GM18520 (cell line): ENCODE data around the gene NAGLU.

ENCODE experiments used
- ATAC-seq: cut with Tn5 transposase; IDR thresholded peaks from one replicate; pipeline ENCODE4 v1.9.1; 2021; ENCODE audit not compliant: unreplicated experiment

The NAGLU gene

GRCh38 chr17:42563143-42563509, 27.1 kb downstream of the NAGLU start:
- ATAC-seq: no peak

- ATAC-seq: no peak
Observed at GRCh38 chr17:42563543-42563942, 27.5 kb downstream of the NAGLU start.

DNA sequence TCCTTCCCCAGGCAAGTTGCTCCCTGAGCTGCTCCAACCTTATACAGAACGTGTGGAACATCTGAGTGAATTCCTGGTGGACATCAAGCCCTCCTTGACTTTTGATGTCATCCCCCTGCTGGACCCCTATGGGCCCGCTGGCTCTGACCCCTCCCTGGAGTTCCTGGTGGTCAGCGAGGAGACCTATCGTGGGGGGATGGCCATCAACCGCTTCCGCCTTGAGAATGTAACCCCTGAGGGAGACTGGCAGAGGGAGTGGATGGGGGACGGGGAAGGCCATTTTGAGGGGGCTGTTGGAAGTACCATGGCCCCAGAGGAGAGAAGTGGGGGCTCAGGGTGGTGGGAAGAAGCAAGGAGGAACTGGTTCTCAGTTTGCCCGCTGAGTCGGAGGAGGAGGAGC, 27.9 kb downstream of the NAGLU start:
- no peak for ATAC-seq

DNA sequence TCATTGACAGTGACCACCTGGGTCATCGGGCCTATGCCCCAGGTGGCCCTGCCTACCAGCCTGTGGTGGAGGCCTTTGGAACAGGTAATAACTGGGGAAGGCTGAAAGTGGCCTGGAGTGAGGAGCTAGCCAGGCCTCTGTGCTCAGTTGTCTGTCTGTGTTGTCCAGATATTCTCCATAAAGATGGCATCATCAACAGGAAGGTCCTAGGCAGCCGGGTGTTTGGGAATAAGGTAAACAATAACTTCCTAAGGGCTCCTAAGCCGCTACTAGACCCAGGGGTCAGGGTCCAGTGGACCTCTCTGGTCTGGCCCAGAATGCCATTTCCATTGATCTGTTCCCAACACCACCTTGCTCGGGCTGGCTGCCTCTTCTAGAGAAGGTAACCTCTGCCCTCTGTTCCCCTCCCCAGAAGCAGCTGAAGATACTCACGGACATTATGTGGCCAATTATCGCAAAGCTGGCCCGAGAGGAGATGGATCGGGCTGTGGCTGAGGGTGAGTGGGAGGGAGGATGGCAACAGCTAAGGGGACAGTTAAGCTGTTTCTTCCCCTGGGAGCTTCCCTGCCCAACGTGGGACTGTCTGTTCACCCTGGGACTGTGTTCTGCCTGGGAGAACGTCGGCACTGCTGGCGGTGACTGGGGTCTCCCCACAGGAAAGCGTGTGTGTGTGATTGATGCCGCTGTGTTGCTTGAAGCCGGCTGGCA, 28.9 kb downstream of the NAGLU start:
- ATAC-seq: no peak

DNA sequence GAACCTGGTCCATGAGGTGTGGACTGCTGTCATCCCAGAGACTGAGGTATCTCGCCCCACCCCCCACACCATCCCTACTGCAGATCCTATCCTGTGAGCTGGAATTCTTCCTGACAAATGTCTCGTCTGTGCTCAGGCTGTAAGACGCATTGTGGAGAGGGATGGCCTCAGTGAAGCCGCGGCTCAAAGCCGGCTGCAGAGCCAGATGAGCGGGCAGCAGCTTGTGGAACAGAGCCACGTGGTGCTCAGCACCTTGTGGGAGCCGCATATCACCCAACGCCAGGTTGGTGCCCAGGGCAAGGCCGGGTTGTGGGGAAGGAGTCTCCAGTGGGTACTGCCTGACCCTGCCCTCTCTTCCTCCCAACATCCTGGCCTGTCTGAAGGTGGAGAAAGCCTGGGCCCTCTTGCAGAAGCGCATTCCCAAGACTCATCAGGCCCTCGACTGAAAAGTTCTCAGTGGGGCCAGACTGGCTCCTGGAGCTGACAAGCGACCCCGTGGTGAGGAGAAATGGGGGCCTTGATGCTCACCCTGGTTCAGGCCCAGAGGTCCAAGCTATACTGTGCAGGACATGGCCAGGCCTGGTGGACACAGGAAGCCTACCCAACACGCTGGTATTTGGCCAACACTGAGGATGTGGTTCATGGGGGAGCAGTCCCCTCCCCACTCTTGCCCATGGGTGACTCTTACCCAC, 29.6 kb downstream of the NAGLU start:
- no peak for ATAC-seq

DNA sequence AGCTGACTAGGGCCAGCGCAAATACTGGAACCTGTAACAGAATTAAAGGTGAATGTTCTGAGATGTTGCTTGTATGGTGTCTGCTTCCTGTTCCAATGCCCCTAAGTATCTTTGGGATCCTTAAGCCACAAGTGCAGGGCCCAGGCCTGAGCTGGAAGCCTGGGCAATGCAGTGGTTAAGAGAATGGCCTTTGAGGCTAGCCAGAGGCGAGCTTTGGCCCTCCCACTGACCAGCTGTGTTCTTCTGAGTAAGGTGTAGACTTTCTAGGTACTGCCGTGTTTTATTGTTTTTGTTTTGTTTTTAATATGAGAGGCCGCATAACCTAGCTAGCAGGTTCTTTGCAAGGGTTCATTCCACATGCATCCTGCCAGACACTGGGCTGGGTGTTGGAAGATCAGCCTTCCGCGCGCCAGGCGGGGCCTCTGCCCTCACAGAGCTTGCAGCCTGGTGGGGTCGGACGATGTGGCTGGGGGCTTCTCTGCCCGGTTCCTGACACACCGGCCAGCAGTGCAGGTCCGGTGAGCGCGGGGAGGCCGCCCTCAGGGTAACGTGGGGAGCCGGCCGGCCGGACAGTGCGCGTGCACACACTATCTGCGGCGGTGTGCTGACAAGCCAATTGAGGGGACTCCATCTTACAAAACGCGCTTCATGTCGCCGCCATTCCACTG, 30.3 kb downstream of the NAGLU start:
- ATAC-seq: no peak

GRCh38 chr17:42566883-42567573, 31.0 kb downstream of the NAGLU start, which contains the start of gene MLX:
Gene MLX, plus strand, starts transcription at chr17:42567100. Its CDS starts 25 bp downstream, at chr17:42567125.
- peak; percentile 40 for ATAC-seq

DNA sequence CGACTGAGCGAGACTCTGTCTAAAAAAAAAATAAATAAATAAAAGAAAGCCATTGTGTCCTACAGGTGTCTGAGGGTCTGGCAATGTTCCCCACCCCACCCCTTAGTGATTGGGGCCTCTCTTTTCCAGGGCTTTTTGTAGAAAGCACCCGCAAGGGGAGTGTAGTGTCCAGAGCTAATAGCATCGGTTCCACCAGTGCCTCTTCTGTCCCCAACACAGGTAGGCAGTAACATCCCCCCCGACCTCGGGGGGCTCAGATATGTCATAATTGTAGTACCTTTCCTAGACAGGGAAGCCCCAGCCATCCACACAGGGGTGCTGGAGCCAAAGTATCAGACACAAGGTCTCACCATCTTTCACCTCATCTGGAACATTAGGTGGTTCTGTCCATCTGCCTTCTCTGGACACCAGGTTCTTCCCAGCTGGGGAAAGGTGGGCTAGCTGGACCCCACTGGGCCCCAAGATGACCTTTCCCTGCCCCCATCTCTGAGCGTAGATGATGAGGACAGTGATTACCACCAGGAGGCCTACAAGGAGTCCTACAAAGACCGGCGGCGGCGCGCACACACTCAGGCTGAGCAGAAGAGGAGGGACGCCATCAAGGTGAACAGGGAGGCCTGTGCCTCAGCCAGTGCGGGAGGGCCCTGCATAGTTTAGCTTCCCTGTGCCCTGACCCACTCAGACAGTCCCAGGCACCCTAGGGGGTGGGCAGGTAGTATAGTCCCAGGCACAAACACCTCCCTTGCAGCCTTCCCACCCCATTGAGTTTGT, 32.5 kb downstream of the NAGLU start:
- no peak for ATAC-seq

DNA sequence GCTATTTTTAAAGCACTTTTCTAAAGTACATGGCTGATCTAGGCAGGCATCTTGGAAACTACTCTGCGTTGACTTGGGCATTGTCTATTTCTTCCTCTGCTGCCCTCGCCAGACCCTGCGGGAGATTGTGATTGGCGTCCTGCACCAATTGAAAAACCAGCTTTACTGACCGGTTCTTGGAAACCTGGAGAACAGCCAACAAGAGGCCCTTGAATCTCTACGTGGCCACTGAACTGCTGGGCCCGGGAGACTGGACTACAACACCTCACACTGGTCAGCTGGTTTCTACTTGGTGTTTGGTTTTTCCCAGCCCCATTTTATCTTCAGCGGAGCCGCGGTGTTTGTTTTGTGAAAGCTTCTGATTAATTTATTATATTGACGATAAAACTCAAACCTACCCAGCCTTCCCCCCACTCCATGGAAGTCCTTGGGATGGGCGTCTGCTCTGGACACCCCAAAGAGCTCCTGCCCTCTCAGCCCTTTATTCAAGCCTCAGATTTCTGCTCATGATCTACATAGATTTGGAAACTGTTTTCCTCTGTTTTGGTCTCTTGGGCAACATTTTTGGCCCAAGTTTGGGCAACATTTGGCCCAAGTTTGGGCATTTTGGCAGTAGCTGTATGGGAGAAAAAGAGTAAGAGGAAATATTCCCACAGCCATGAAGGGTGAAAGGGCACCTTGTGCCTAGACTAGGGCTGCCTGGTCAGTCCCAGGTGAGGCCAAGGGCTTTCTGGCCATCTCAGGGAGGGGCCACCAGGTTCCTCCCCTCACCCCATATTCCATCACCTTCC, 35.6 kb downstream of the NAGLU start:
- ATAC-seq: no peak

DNA sequence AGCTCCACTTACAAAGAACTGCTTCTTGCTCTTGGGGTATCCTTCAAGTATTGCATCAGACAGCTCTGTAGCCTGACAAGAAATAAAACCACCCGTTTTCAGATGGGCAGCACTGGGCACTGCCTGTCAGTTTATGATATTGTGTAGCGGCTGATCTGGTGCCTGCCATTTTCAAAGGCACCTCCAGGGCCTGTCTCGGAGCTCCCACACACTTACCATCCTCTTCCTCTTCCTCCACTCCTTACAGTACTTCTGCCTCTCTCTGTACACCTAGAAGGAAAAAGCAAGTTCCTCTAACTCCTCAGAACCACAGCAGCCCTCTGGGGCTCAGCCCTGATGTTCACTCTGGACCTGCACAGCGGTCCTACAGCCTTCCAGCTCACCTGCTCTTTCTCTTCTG, 37.1 kb downstream of the NAGLU start:
- ATAC-seq: no peak

- ATAC-seq: no peak
Observed at GRCh38 chr17:42574463-42574862, 38.4 kb downstream of the NAGLU start.

- no peak for ATAC-seq
Observed at GRCh38 chr17:42577140-42577531, 41.1 kb downstream of the NAGLU start.

- peak; percentile 56 for ATAC-seq
Observed at GRCh38 chr17:42577532-42578281, 41.7 kb downstream of the NAGLU start, which contains the start of gene PSMC3IP. Gene PSMC3IP, minus strand, starts transcription at chr17:42577729. Its CDS starts 43 bp downstream, at chr17:42577686.

DNA sequence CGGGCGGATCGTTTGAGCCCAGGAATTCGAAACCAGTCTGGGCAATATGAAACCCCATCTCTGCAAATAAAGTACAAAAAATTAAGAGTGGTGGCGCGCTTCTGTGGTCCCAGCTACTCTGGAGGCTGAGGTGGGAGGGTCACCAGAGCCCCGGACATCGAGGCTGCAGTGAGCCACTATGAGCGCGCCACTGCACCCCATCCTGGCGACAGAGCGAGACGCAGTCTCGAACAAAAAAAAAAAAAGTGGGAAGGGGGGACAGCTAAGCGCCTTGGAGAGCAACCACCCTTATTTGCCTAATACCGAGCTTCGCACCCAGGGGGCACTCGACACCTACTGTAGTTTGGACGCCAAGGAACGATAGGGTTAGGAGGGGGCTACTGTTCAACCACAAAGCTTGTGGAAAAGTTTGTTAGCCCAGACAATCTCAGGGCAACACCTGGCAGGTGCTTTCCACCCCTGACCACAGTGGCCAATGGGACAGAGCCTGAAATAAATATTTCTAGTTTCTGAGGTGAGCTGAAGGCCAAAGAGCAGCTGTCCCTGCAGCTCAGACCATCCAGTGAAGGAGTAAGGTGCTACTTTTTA, 42.3 kb downstream of the NAGLU start:
- peak; percentile 36 for ATAC-seq

DNA sequence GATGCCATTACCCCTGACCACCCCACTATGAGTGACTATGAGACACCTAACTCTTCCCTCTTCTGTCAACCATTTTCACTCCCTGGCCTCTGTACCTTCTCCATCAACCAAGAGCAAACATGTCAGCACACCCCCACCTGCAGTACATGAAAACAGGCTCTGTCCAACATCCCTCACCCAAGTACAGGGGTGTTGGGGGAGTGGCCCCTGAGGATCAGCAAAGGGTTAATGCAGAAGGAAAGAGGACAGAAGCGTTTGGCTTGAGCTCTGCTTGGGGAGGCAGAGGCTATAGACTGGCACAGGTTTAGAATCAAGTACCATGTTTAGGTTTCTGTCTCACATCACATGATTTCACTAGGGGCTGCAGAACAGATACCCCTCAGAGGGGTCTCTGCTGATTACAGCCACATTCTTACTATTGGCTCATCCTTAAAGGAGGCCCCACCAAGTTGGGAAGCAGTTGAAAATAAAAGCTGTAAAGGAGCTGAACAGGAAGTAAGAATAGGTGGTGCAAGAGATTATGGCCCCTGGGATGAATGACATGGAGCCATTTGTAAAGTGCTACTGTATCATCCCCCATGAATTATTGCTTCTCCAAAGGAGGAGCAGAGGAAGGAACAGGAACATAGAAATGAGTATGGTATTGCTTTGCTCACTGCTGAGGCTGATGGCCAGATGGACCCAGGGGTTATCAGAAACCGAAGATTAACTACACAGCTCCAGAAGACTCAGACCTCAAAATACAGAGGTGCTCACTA, 43.9 kb downstream of the NAGLU start:
- no peak for ATAC-seq

DNA sequence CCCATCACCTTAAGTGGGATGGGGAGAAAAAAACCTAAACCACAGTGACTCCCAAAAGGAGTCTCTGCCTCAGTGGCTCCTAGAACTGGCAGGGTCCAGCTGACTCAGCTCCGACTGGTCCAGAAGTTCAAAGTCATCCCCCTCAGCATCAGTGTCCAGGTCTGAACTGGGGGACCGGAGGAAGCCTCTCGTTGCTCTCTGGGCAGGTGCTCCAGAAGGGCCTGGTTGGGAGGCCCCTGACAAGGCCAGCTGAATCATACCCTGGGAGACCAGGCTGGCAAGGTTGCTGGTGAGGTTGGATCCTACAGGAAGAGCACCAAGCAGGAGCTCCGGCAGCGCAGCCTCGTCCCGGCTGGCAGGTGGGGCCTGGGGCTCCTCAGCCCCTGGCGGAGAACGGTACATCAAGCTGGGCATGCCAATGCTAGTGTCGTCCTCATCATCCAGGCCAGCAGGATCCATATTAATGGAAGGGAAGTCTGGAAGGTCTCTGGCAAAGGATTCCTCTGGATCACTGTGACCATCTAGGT, 45.8 kb downstream of the NAGLU start:
- ATAC-seq: no peak

DNA sequence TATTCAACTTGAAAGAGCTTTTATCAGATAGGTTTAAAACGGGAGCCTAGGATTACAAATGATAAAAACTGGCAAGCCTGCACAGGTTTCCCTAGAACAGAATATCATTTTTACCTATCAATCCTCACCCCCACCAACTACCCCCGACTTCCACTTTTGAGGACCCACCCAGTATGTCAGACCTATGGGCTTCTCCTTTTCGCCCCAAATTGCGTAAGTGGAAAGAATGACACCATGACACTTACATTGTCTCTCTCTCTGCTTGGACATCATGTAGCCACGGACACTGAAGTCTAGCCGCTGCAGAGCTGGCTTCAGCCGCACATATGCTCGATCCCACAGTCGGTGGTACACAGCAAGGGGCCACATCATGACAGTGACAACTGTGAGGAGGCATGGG, 48.8 kb downstream of the NAGLU start:
- ATAC-seq: no peak

DNA sequence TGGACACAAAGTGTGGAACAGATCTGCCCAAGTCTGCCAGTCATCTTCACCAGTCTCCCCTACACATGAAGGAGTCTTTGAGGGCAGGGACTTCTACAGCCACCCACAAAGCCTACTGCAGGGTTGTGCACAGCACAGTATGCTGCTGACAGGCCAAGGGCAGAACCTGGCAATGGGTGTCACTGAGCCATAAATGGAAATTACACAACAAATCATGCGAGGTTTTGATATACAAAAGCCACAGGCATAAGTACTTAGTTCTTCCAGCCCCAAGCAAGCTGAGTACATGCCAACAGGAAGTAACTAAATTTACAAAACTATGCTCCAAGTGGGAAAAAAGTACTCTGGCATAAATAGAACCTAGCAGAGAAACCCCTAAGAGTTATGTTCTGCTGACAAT, 49.3 kb downstream of the NAGLU start:
- ATAC-seq: no peak
